Urinary bladder (tissue), 4 donors: ENCODE results near the gene NCAM1. TPM values are rescaled to one million over a fixed set of nuclear protein-coding genes. Genes with fewer than 3 reads are reported as not detected.

Experiments used
- DNase-seq: peaks from one replicate; pipeline ENCODE4 v3.0.0-alpha.2; 2015; ENCODE audit errors: extremely low spot score
- H3K27ac ChIP-seq: one replicate; pipeline ENCODE4 v1.5.1; 2013; ENCODE audit warnings: low read depth, mild to moderate bottlenecking, moderate library complexity
- H3K36me3 ChIP-seq: one replicate; pipeline ENCODE4 v1.6.1; 2013; ENCODE audit warnings: mild to moderate bottlenecking, moderate library complexity; ENCODE audit not compliant: insufficient read depth
- H3K4me1 ChIP-seq: one replicate; pipeline ENCODE4 v1.6.1; 2013; ENCODE audit warnings: mild to moderate bottlenecking, moderate library complexity; ENCODE audit not compliant: insufficient read depth
- H3K4me3 ChIP-seq: one replicate; pipeline ENCODE4 v1.5.1; 2013; ENCODE audit warnings: low read depth, low read length
- WGBS: extraction: QIAGEN DNeasy Blood & Tissue Kit; methylation state at CpG from one replicate; pipeline ENCODE4 v1.1.7; 2013; 5-methylcytosine and 5-hydroxymethylcytosine counted together
- polyA plus RNA-seq: library from polyadenylated mRNA; stranded (reverse); fragments of 200-250 nt; gene quantifications from one replicate; pipeline ENCODE4 v1.2.3, GENCODE V29; 2013
- total RNA-seq: library from RNA; depleted of rRNA; stranded (reverse); fragments of >200 nt; gene quantifications from one replicate; pipeline ENCODE4 v1.2.3, GENCODE V29; 2014
- donor health status: healthy with polysubstance abuse.
- donor health status: healthy.

NCAM1 gene
- total and polyA plus RNA-seq, 2 donors, result 79.1 to 114 TPM

- Histone ChIP-seq H3K4me3 (no peak overlapping the region), H3K4me1 (peaks cover 2% of the 10 kb centered on the region), H3K36me3 (no peaks in the 10 kb centered on the region), H3K27ac (no peak overlapping the region)
- DNase-seq, result no peak
- WGBS, result 91% methylated on average over 6 of the region's 6 CpGs
Measured at GRCh38 chr11:113255741-113256140, 294.5 kb downstream of the NCAM1 start.

- Histone ChIP-seq H3K27ac (no peak overlapping the region), H3K4me3 (no peak overlapping the region), H3K36me3 (no peaks in the 10 kb centered on the region), H3K4me1 (peaks cover 2% of the 10 kb centered on the region)
- no peak for DNase-seq
- 88% methylated on average over 3 of the region's 3 CpGs for WGBS
Measured at GRCh38 chr11:113256431-113257202, 295.4 kb downstream of the NCAM1 start.

DNA sequence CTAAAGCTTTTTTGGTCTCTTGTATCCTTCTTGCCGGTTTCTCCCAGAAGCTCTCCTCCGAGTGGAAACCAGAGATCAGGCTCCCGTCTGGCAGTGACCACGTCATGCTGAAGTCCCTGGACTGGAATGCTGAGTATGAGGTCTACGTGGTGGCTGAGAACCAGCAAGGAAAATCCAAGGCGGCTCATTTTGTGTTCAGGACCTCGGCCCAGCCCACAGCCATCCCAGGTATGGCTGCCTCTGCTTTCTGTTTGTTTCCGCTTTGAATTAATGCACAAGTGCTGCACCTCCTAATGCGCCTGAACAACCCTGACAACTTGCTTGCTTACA, 298.8 kb downstream of the NCAM1 start:
- Histone ChIP-seq H3K36me3 (no peaks in the 10 kb centered on the region), H3K4me1 (peaks cover 2% of the 10 kb centered on the region), H3K4me3 (no peak overlapping the region), H3K27ac (no peak overlapping the region)
- DNase-seq, result no peak
- WGBS, result 96% methylated on average over 9 of the region's 9 CpGs

DNA sequence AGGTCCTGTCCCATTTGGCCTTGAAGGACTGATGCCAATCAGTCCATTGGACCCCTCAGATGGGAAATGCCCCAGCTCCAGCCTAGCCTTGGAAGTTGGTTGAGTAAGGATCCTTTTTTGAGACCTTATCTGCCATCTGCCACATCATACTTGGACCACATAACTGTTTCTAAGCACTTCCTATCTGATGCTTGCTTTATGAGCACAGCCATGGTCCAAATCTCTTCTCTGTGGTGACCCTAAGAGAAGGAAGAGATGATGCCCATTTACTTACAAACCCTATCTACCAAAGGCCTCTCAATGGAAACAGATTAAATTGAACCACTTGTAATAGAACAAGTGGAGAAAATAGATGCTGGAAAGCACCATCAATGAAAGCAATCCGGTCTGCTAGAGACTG, 299.3 kb downstream of the NCAM1 start:
- H3K4me1 ChIP-seq, result no peaks in the 10 kb centered on the region
- no peak overlapping the region for H3K27ac ChIP-seq
- DNase-seq, result no peak
- no peak overlapping the region for H3K4me3 ChIP-seq
- no peaks in the 10 kb centered on the region for H3K36me3 ChIP-seq
- 95% methylated on average over 1 of the region's 1 CpG for WGBS

- DNase-seq, result no peak
- Histone ChIP-seq H3K36me3 (no peaks in the 10 kb centered on the region), H3K4me1 (no peaks in the 10 kb centered on the region), H3K27ac (no peak overlapping the region), H3K4me3 (no peak overlapping the region)
- WGBS, result 85% methylated on average over 10 of the region's 10 CpGs
Measured at GRCh38 chr11:113261709-113262475, 300.7 kb downstream of the NCAM1 start.

DNA sequence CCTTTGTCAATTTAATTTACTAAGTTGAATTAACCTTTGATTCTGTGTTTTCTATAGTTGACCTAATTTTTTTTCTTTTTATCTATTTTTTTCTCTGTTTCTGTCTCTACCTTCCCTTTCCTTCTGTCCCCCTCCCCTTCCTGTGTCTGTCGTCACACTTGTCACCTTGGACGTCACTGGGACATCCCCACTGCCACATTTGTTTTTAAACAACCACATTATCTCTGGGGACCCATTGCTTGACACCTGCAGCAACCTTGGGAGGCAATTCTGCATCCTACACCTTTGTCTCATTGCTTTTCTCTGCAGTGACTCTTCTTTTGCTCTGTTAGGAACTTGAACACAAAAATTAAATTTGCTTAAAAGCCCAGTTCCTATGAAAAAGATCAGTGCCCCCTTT, 301.4 kb downstream of the NCAM1 start:
- Histone ChIP-seq H3K4me1 (no peaks in the 10 kb centered on the region), H3K27ac (no peak overlapping the region), H3K4me3 (no peak overlapping the region), H3K36me3 (no peaks in the 10 kb centered on the region)
- 79% methylated on average over 2 of the region's 2 CpGs for WGBS
- DNase-seq, result no peak

GRCh38 chr11:113263458-113264259, 302.4 kb downstream of the NCAM1 start:
- Histone ChIP-seq H3K4me3 (no peak overlapping the region), H3K36me3 (no peaks in the 10 kb centered on the region), H3K4me1 (no peaks in the 10 kb centered on the region), H3K27ac (no peak overlapping the region)
- no peak for DNase-seq
- WGBS, result 74% methylated on average over 9 of the region's 9 CpGs

- Histone ChIP-seq H3K4me1 (no peaks in the 10 kb centered on the region), H3K36me3 (no peaks in the 10 kb centered on the region), H3K4me3 (no peak overlapping the region), H3K27ac (no peak overlapping the region)
- no peak for DNase-seq
- 81% methylated on average over 2 of the region's 2 CpGs for WGBS
Measured at GRCh38 chr11:113265362-113265761, 304.1 kb downstream of the NCAM1 start.

DNA sequence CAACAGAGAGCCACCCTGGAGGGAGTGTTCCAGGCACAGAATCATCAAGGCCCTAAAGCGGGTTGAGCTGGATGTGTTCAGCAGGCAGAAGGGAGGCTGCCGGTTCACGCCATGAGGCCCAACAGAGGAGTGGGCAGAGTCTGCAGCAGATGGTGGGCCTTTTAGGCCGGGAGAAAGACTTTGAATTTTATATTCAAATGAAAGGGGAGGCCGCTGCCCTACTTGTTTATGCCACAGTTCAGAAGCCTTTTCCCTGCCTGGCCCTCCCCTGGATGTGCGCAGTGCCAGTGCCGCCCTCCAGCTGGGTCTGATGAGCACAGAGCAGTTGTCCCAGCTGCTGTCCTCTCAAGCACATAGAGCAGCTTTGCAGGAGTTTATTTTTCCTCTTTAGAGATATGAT, 306.3 kb downstream of the NCAM1 start:
- no peaks in the 10 kb centered on the region for H3K4me1 ChIP-seq
- H3K4me3 ChIP-seq, result no peak overlapping the region
- H3K27ac ChIP-seq, result no peak overlapping the region
- no peak for DNase-seq
- WGBS, result 91% methylated on average over 7 of the region's 7 CpGs
- H3K36me3 ChIP-seq, result no peaks in the 10 kb centered on the region

DNA sequence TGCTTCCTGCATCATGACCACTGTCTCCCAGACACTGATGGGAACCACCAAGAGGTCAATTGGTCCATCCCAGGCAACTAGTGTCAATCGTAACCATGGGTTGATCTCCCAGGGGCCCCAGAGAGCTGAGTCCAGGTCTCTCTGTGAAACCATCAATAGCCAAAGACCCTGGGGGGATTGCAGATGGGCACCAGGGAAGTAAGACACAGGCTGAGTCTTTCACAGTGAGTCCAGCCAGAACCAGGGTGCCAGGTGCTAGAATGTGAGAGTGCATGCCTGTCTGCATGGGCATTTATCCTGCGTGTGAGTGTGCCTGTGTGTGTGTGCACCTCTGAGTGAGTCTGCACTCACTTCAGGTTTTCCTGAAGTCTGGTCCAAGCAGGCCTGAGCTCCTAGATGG, 307.9 kb downstream of the NCAM1 start:
- Histone ChIP-seq H3K4me3 (no peak overlapping the region), H3K36me3 (no peaks in the 10 kb centered on the region), H3K4me1 (no peaks in the 10 kb centered on the region), H3K27ac (no peak overlapping the region)
- WGBS, result 98% methylated on average over 2 of the region's 2 CpGs
- no peak for DNase-seq

DNA sequence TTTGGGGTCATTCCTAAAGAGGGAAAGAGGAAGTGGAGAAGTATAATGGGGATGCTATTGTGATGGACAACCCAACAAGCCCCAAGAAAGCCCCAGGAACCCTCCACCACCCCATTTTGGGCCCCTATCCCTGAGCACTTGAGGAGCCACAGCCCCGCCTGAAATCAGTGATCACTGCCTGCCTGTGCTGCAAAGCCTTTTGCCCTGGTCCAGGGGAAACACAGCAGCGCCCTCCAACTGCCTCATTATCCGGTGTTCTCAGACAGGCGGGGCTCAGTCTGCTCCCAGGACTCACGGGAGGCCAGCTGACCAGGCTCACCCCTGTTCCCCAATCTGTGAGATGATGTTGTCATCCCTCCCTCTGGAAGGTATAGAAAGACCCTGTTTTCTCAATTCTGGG, 308.4 kb downstream of the NCAM1 start:
- no peak for DNase-seq
- no peaks in the 10 kb centered on the region for H3K4me1 ChIP-seq
- no peaks in the 10 kb centered on the region for H3K36me3 ChIP-seq
- WGBS, result 94% methylated on average over 5 of the region's 5 CpGs
- no peak overlapping the region for H3K27ac ChIP-seq
- no peak overlapping the region for H3K4me3 ChIP-seq

DNA sequence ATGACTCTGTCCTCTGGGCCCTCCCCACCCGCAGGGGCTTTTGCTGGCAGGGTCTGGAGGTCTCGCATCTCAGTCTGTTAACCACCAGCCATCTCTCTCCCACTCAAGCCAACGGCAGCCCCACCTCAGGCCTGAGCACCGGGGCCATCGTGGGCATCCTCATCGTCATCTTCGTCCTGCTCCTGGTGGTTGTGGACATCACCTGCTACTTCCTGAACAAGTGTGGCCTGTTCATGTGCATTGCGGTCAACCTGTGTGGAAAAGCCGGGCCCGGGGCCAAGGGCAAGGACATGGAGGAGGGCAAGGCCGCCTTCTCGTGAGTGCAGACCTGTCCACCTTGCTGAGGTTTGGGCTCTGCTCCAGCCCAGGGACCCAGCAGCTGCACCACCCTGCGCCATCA, 308.9 kb downstream of the NCAM1 start:
- Histone ChIP-seq H3K4me3 (no peak overlapping the region), H3K27ac (no peak overlapping the region), H3K4me1 (no peaks in the 10 kb centered on the region), H3K36me3 (no peaks in the 10 kb centered on the region)
- 98% methylated on average over 13 of the region's 13 CpGs for WGBS
- DNase-seq, result no peak

DNA sequence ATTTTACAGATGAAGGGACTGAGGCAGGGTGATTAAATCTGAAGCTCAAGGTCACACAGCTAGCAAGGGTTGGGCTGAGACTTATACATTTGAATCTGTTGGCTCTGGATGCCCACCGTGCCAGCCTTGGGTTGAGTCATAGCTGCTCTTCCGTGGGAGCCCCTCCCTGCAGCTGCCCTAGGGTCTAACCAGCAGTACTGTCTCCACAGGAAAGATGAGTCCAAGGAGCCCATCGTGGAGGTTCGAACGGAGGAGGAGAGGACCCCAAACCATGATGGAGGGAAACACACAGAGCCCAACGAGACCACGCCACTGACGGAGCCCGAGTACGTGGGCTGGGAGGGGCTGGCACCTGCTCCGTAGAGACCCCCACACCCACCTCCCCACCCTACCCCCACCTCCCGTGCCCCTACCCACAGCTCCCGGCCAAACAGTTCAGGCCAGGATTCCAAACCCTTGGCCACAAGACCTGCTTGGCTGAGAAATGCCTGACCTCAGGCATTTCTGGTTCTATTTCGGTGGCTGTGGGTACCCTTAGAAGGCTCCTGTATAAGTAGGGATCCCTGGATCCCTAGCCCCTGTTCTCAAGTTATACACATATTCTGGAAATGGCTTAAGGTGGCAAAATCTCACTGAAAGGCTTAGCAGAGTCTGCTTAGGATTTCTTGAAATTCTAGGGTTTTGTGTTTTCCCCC, 310.5 kb downstream of the NCAM1 start:
- no peak for DNase-seq
- Histone ChIP-seq H3K4me3 (no peak overlapping the region), H3K27ac (no peak overlapping the region), H3K36me3 (no peaks in the 10 kb centered on the region), H3K4me1 (no peaks in the 10 kb centered on the region)
- 93% methylated on average over 14 of the region's 14 CpGs for WGBS
